Mammary epithelial cell (primary cell): ENCODE measurements around the gene TGFBRAP1.

Experiments
- CTCF ChIP-seq, 2 donors: IDR thresholded peaks in 1 of 2; conservative IDR thresholded peaks in 1 of 2; 2 replicates each; pipeline ENCODE4 v1.5.1; 2011 to 2012; ENCODE audit warnings: inconsistent platforms in 2 of 2, low read length in 2 of 2, mild to moderate bottlenecking in 2 of 2, control low read depth in 1 of 2, low read depth in 1 of 2; ENCODE audit not compliant: insufficient read depth in 1 of 2; ENCODE audit errors: extremely low read depth in 1 of 2
- EZH2 ChIP-seq: IDR thresholded peaks from 2 replicates; pipeline ENCODE4 v1.6.1; 2012; ENCODE audit warnings: low read length, inconsistent platforms, borderline replicate concordance

- TF ChIP-seq CTCF (conservative IDR thresholded peaks at IDR 0.05 in 1 of 2, IDR thresholded peaks at IDR 0.05 in 1 of 2; ENCODE audit: extremely low read depth in 1 of 2, insufficient read depth in 1 of 2, low read depth in 1 of 2, low read length in 2 of 2) (no peak), EZH2 (no peak)
Observed at GRCh38 chr2:105237045-105237765, 92.3 kb downstream of the TGFBRAP1 start.
